Endodermal cell (in vitro differentiated cells): Measurements from ENCODE around the gene DCLRE1B. TPM values are rescaled to one million over a fixed set of nuclear protein-coding genes. Genes with fewer than 3 reads are reported as not detected.

ENCODE experiments used
- DNase-seq: peaks from one replicate; pipeline ENCODE4 v3.0.0-alpha.2; 2017
- H3K27ac ChIP-seq: 2 replicates; pipeline ENCODE4 v1.5.1; 2013; ENCODE audit warnings: mild to moderate bottlenecking, low read depth, low read length, moderate library complexity
- H3K27me3 ChIP-seq: 2 replicates; pipeline ENCODE4 v1.6.1; 2013; ENCODE audit warnings: mild to moderate bottlenecking, low read length, moderate library complexity; ENCODE audit not compliant: insufficient read depth, control insufficient read depth, poor library complexity, severe bottlenecking
- H3K36me3 ChIP-seq: 2 replicates; pipeline ENCODE4 v1.7.0; 2013; ENCODE audit warnings: mild to moderate bottlenecking, low read length, moderate library complexity; ENCODE audit not compliant: control insufficient read depth, insufficient read depth
- H3K4me1 ChIP-seq: one replicate; pipeline ENCODE4 v1.7.0; 2013; ENCODE audit warnings: low read length; ENCODE audit not compliant: control insufficient read depth, insufficient read depth
- H3K4me3 ChIP-seq: 2 replicates; pipeline ENCODE4 v1.5.1; 2013; ENCODE audit warnings: mild to moderate bottlenecking, low read length, moderate library complexity
- H3K9ac ChIP-seq: 2 replicates; pipeline ENCODE4 v1.6.1; 2013; ENCODE audit warnings: mild to moderate bottlenecking, low read length, moderate library complexity; ENCODE audit not compliant: poor library complexity, severe bottlenecking; ENCODE audit errors: extremely low read depth
- H3K9me3 ChIP-seq: 2 replicates; pipeline ENCODE4 v1.6.1; 2013; ENCODE audit warnings: mild to moderate bottlenecking, low read length, moderate library complexity; ENCODE audit not compliant: control insufficient read depth
- H3K27ac Mint-ChIP-seq: 2 replicates; pipeline ENCODE4 v1.8.0; 2020; ENCODE audit warnings: mixed read lengths
- H3K27me3 Mint-ChIP-seq: 2 replicates; pipeline ENCODE4 v1.8.0; 2021; ENCODE audit warnings: mild to moderate bottlenecking, mixed read lengths; ENCODE audit not compliant: insufficient read depth
- H3K36me3 Mint-ChIP-seq: 2 replicates; pipeline ENCODE4 v1.8.0; 2020; ENCODE audit warnings: low read depth, mixed read lengths
- H3K4me1 Mint-ChIP-seq: 2 replicates; pipeline ENCODE4 v1.8.0; 2020; ENCODE audit warnings: mixed read lengths
- H3K4me3 Mint-ChIP-seq: 2 replicates; pipeline ENCODE4 v1.8.0; 2020; ENCODE audit warnings: mild to moderate bottlenecking, moderate library complexity, mixed read lengths
- H3K9me3 Mint-ChIP-seq: 2 replicates; pipeline ENCODE4 v1.8.0; 2020; ENCODE audit warnings: mild to moderate bottlenecking, mixed read lengths
- CTCF ChIP-seq: fragments of 200-600 bp; sonication (generic); conservative IDR thresholded peaks from 2 replicates; pipeline ENCODE4 v1.5.0; 2021; ENCODE audit warnings: antibody characterized with exemption, mild to moderate bottlenecking
- WGBS, 2 experiments: methylation state at CpG; one replicate each; pipeline versions ENCODE4 v1.1.5 to v1.1.7; 2013; ENCODE audit warnings: missing lambda C conversion rate in 2 of 2, mixed read lengths in 1 of 2; ENCODE audit not compliant: insufficient coverage in 1 of 2, insufficient read length in 1 of 2; 5-methylcytosine and 5-hydroxymethylcytosine counted together
- total RNA-seq, 2 donors: library from RNA; stranded (reverse); fragmentation: NEBNext Ultra II Directional in 1 of 2; extraction: Animal tissue kit (Norgen Biotek cat#: 25700) in 1 of 2; gene quantifications; 2 replicates in 1 of 2; 3 replicates in 1 of 2; pipeline ENCODE4 v1.2.1, GENCODE V29; 2021

Gene DCLRE1B
- total RNA-seq, 2 donors from 2014 or later, result 7.4 to 11.0 TPM

- Mint-ChIP-seq H3K27ac (no peak within 1 kb of the TSS), H3K27me3 (no peaks in the 10 kb centered on the region), H3K4me1 (peaks cover 4% of the 10 kb centered on the region), H3K9me3 (no peaks in the 10 kb centered on the region), H3K4me3 (no peak within 1 kb of the TSS), H3K36me3 (no peaks in the 10 kb centered on the region)
- Histone ChIP-seq H3K27ac (no peak within 1 kb of the TSS), H3K4me3 (no peak within 1 kb of the TSS), H3K4me1 (no peaks in the 10 kb centered on the region), H3K9ac (no peak within 1 kb of the TSS), H3K36me3 (no peaks in the 10 kb centered on the region), H3K27me3 (no peaks in the 10 kb centered on the region), H3K9me3 (no peaks in the 10 kb centered on the region)
- 82 to 89% methylated on average over 4 of the region's 4 CpGs for WGBS, 2 experiments
- peak; percentile 42 for DNase-seq
- TF ChIP-seq CTCF, result no peak
These were observed 33.5 kb upstream of the DCLRE1B start, which contains the start of gene PTPN22 for GRCh38 chr1:113871597-113872113. TSS of gene PTPN22 (minus strand) at chr1:113871712.

- Mint-ChIP-seq H3K4me3 (no peak overlapping the region), H3K4me1 (peaks cover 7% of the 10 kb centered on the region), H3K36me3 (no peaks in the 10 kb centered on the region), H3K9me3 (no peaks in the 10 kb centered on the region), H3K27ac (no peak overlapping the region), H3K27me3 (no peaks in the 10 kb centered on the region)
- Histone ChIP-seq H3K4me1 (no peaks in the 10 kb centered on the region), H3K9me3 (no peaks in the 10 kb centered on the region), H3K36me3 (no peaks in the 10 kb centered on the region), H3K9ac (no peak overlapping the region), H3K4me3 (no peak overlapping the region), H3K27me3 (no peaks in the 10 kb centered on the region), H3K27ac (no peak overlapping the region)
- DNase-seq, result no peak
- no peak for TF ChIP-seq CTCF
These were observed 32.7 kb upstream of the DCLRE1B start for GRCh38 chr1:113872219-113872935.

GRCh38 chr1:113874012-113874879, 30.9 kb upstream of the DCLRE1B start:
- no peaks in the 10 kb centered on the region for H3K36me3 Mint-ChIP-seq
- H3K27ac Mint-ChIP-seq, result no peak overlapping the region
- DNase-seq, result peak; percentile 66
- H3K9me3 Mint-ChIP-seq, result no peaks in the 10 kb centered on the region
- H3K27me3 Mint-ChIP-seq, result no peaks in the 10 kb centered on the region
- H3K27ac ChIP-seq, result no peak overlapping the region
- no peak overlapping the region for H3K4me3 ChIP-seq
- H3K4me1 ChIP-seq, result no peaks in the 10 kb centered on the region
- peak; percentile 75 for TF ChIP-seq CTCF
- H3K9ac ChIP-seq, result no peak overlapping the region
- no peaks in the 10 kb centered on the region for H3K36me3 ChIP-seq
- H3K9me3 ChIP-seq, result no peaks in the 10 kb centered on the region
- WGBS, 2 experiments, result 100% methylated on average over 1 of the region's 1 CpG; no CpG with 5 or more reads in 1 of the 2 experiments
- no peaks in the 10 kb centered on the region for H3K27me3 ChIP-seq
- H3K4me1 Mint-ChIP-seq, result peaks cover 22% of the 10 kb centered on the region
- no peak overlapping the region for H3K4me3 Mint-ChIP-seq
